Measurements from ENCODE around the gene FCER2. TPM values are rescaled to one million over a fixed set of nuclear protein-coding genes. Genes with fewer than 3 reads are reported as not detected.

FCER2 gene
- total RNA-seq, 1 donor from 2014 or later, result not detected

Other genes with a start within 250 kb of the FCER2 start
- gene PEX11G, start 213.1 kb downstream of the FCER2 start, total RNA-seq (ENCODE audit: insufficient read depth, low replicate concordance), result not detected
- 29.9 TPM for gene ZNF358, start 186.0 kb downstream of the FCER2 start, total RNA-seq (ENCODE audit: insufficient read depth, low replicate concordance)
- gene MCOLN1, start 179.5 kb downstream of the FCER2 start, total RNA-seq (ENCODE audit: insufficient read depth, low replicate concordance), result 5.8 TPM
- 35.6 TPM for gene PNPLA6, start 166.4 kb downstream of the FCER2 start, total RNA-seq (ENCODE audit: insufficient read depth, low replicate concordance)
- 1.2 TPM for gene CAMSAP3, start 106.3 kb downstream of the FCER2 start, total RNA-seq (ENCODE audit: insufficient read depth, low replicate concordance)
- 18.3 TPM for gene XAB2, start 72.6 kb downstream of the FCER2 start, total RNA-seq (ENCODE audit: insufficient read depth, low replicate concordance)
- 25.5 TPM for gene PET100, start 72.3 kb downstream of the FCER2 start, total RNA-seq (ENCODE audit: insufficient read depth, low replicate concordance)
- gene PCP2, start 68.4 kb downstream of the FCER2 start, total RNA-seq (ENCODE audit: insufficient read depth, low replicate concordance), result not detected
- 8.4 TPM for gene STXBP2, start 65.0 kb downstream of the FCER2 start, total RNA-seq (ENCODE audit: insufficient read depth, low replicate concordance)
- not detected for gene RETN, start 33.1 kb downstream of the FCER2 start, total RNA-seq (ENCODE audit: insufficient read depth, low replicate concordance)
- gene MCEMP1, start 25.0 kb downstream of the FCER2 start, total RNA-seq (ENCODE audit: insufficient read depth, low replicate concordance), result 0.96 TPM
- 19.3 TPM for gene TRAPPC5, start 21.3 kb downstream of the FCER2 start, total RNA-seq (ENCODE audit: insufficient read depth, low replicate concordance)
- gene CLEC4G, start 30.0 kb upstream of the FCER2 start, total RNA-seq (ENCODE audit: insufficient read depth, low replicate concordance), result 1.2 TPM
- gene CD209, start 45.4 kb upstream of the FCER2 start, total RNA-seq (ENCODE audit: insufficient read depth, low replicate concordance), result 17.8 TPM
- gene CLEC4M, start 61.1 kb upstream of the FCER2 start, total RNA-seq (ENCODE audit: insufficient read depth, low replicate concordance), result 1.7 TPM
- 11.6 TPM for gene EVI5L, start 128.1 kb upstream of the FCER2 start, total RNA-seq (ENCODE audit: insufficient read depth, low replicate concordance)
- gene PRR36, start 172.3 kb upstream of the FCER2 start, total RNA-seq (ENCODE audit: insufficient read depth, low replicate concordance), result 0.96 TPM
- 0.48 TPM for gene LRRC8E, start 186.4 kb upstream of the FCER2 start, total RNA-seq (ENCODE audit: insufficient read depth, low replicate concordance)
- 9.6 TPM for gene MAP2K7, start 201.7 kb upstream of the FCER2 start, total RNA-seq (ENCODE audit: insufficient read depth, low replicate concordance)
- gene TGFBR3L, start 212.7 kb upstream of the FCER2 start, total RNA-seq (ENCODE audit: insufficient read depth, low replicate concordance), result not detected
- gene SNAPC2, start 218.2 kb upstream of the FCER2 start, total RNA-seq (ENCODE audit: insufficient read depth, low replicate concordance), result 8.9 TPM
- 6.0 TPM for gene CTXN1, start 224.0 kb upstream of the FCER2 start, total RNA-seq (ENCODE audit: insufficient read depth, low replicate concordance)
- 58.0 TPM for gene TIMM44, start 241.5 kb upstream of the FCER2 start, total RNA-seq (ENCODE audit: insufficient read depth, low replicate concordance)